Transverse colon (tissue), 4 donors: ENCODE results near the gene SLU7. TPM values are rescaled to one million over a fixed set of nuclear protein-coding genes. Genes with fewer than 3 reads are reported as not detected.

ENCODE experiments used
- DNase-seq: peaks from one replicate; pipeline ENCODE4 v3.0.0-alpha.2; 2019
- H3K27ac ChIP-seq, 4 donors: fragments of 200-600 bp; sonication (generic); 2 replicates each; pipeline ENCODE4 v1.5.1; 2016 to 2018; ENCODE audit warnings: inconsistent platforms in 4 of 4
- H3K27me3 ChIP-seq: fragments of 200-600 bp; sonication (generic); 2 replicates; pipeline ENCODE4 v1.5.1; 2017; ENCODE audit warnings: inconsistent platforms
- H3K36me3 ChIP-seq, 4 donors: fragments of 200-600 bp; sonication (generic); 2 replicates each; pipeline ENCODE4 v1.5.1; 2017 to 2019; ENCODE audit warnings: inconsistent platforms in 4 of 4
- H3K4me1 ChIP-seq, 4 donors: fragments of 200-600 bp; sonication (generic); 2 replicates each; pipeline ENCODE4 v1.5.1; 2017 to 2020; ENCODE audit warnings: inconsistent platforms in 4 of 4
- H3K4me3 ChIP-seq, 4 donors: fragments of 200-600 bp; sonication (generic); 1 replicate in 1 of 4; 2 replicates in 3 of 4; pipeline versions ENCODE4 v1.5.1 to v1.6.1; 2017 to 2019; ENCODE audit warnings: inconsistent platforms in 4 of 4
- H3K9me3 ChIP-seq, 2 donors: fragments of 200-600 bp; sonication (generic); 2 replicates each; pipeline ENCODE4 v1.5.1; 2017 to 2019; ENCODE audit warnings: inconsistent platforms in 2 of 2
- EP300 ChIP-seq: sonication (generic); formaldehyde crosslinking; IDR thresholded peaks from one replicate; pipeline ENCODE4 v1.6.1; 2017; ENCODE audit warnings: antibody characterized with exemption, low read depth
- POLR2A ChIP-seq: fragments of 450-650 bp; IDR thresholded peaks from one replicate; pipeline ENCODE4 v1.6.1; 2016; ENCODE audit warnings: antibody characterized with exemption, mild to moderate bottlenecking, moderate library complexity
- POLR2AphosphoS5 ChIP-seq, 3 donors: sonication (generic); formaldehyde crosslinking; IDR thresholded peaks; one replicate each; pipeline ENCODE4 v1.6.1; 2016; ENCODE audit warnings: antibody characterized with exemption in 3 of 3
- WGBS, 2 donors: methylation state at CpG; one replicate each; pipeline ENCODE4 v1.1.5; 2018; ENCODE audit warnings: low coverage in 1 of 2; 5-methylcytosine and 5-hydroxymethylcytosine counted together
- in situ Hi-C, 4 donors: fragments of 200-750 bp; cut with MboI; loops; one replicate each; pipeline versions ENCODE4 v1.15.0 to v1.15.1; 2017; ENCODE audit warnings: low sequenced_read_pairs in 3 of 4, low pct_ligation_motif_present in 1 of 4, low pct_unique_long_range_greater_than_20kb in 1 of 4
- intact Hi-C: fragments of 100-400 bp; cut with DNase I; formaldehyde crosslinking; loops from one replicate; pipeline ENCODE4 v1.15.1; 2023; ENCODE audit warnings: low total_unique reads
- total RNA-seq, 4 donors: library from RNA; depleted of rRNA; stranded (reverse); fragments of >200 nt; gene quantifications; one replicate each; pipeline ENCODE4 v1.1.0, GENCODE V29; 2016
- TF ChIP-seq, protein P1 (sequence below), 5 experiments: fragments of 200-600 bp in 3 of 5; fragments of 450-650 bp in 2 of 5; sonication (generic) in 3 of 5; IDR thresholded peaks; 1 replicate in 2 of 5; 2 replicates in 3 of 5; pipeline ENCODE4 v1.5.1; 2016 to 2017; ENCODE audit warnings: antibody characterized with exemption in 5 of 5, inconsistent platforms in 3 of 5, mild to moderate bottlenecking in 2 of 5, moderate library complexity in 1 of 5

Gene SLU7
- total RNA-seq, 4 donors from 2014 or later, result 10.5 to 69.2 (median 52.5) TPM

DNA sequence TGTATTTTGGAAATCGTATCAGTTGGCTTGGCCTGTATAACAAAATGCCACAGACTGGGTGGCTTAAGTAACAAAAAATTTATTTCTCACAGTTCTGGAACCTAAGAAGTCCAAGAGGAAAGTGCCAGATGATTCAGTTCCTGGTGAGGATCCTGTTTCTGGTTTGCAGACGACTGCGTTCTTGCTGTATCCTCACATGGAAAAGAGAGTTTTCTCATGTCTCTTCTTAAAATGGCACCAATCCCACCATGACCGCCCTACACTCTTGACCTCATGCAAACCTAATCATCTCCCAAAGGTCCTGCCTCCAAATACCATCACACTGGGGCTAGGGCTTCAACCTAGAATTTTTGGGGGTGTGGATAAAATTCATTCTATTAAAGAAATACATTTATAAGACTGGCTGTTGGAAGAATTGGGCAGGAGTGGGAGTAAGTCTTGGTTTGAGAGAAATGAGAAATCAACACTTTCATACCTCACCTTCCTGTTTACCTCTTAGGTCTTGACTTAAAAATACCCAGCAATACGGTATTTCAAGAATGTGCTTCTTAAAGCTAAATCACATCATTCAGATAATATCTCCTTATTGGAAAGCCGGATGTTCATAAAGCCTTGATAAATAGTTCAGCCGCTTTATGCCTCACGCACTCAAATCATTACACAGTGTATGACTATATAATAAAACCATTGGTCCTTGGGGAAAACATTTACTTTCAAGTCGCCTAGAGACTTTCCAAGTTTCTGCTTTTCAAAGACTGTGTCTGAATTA lies 31.5 kb upstream of the SLU7 start:
- Histone ChIP-seq H3K36me3 (no peaks in the 10 kb centered on the region), H3K4me1 (no peaks in the 10 kb centered on the region), H3K27ac (no peak overlapping the region), H3K9me3 (no peaks in the 10 kb centered on the region), H3K4me3 (no peak overlapping the region), H3K27me3 (no peaks in the 10 kb centered on the region)
- intact Hi-C loops (no loop called here), in situ Hi-C loops (no loop called here)
- TF ChIP-seq, protein P1, sequence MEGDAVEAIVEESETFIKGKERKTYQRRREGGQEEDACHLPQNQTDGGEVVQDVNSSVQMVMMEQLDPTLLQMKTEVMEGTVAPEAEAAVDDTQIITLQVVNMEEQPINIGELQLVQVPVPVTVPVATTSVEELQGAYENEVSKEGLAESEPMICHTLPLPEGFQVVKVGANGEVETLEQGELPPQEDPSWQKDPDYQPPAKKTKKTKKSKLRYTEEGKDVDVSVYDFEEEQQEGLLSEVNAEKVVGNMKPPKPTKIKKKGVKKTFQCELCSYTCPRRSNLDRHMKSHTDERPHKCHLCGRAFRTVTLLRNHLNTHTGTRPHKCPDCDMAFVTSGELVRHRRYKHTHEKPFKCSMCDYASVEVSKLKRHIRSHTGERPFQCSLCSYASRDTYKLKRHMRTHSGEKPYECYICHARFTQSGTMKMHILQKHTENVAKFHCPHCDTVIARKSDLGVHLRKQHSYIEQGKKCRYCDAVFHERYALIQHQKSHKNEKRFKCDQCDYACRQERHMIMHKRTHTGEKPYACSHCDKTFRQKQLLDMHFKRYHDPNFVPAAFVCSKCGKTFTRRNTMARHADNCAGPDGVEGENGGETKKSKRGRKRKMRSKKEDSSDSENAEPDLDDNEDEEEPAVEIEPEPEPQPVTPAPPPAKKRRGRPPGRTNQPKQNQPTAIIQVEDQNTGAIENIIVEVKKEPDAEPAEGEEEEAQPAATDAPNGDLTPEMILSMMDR (IDR thresholded peaks at IDR 0.05), result no peak
- TF ChIP-seq POLR2AphosphoS5 (IDR thresholded peaks at IDR 0.05), result no peak
- no peak for TF ChIP-seq EP300
- TF ChIP-seq POLR2A, result no peak
- DNase-seq, result no peak
- WGBS, 2 donors, result 81 to 84% methylated on average over 8 to 9 of the region's 9 CpGs

DNA sequence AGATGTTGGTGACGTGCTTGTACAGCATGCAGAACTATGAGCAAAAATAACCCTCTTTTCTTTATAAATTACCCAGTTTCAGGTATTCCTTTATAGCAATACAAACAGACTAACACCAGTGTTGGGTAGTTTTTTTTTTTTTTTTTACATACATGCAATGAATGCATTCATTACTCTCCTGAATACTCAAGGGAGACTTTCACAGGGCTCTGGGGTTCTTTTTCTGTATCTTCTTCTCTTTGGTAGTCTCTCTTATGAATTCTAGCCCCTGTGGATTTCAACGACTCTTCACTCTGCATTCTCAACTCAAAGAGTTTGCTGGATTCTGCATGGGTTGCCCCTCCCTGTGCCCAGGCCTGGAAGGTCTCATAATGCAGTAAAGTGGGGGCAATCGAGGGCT lies 30.6 kb upstream of the SLU7 start:
- no peaks in the 10 kb centered on the region for H3K27me3 ChIP-seq
- no peak for TF ChIP-seq POLR2AphosphoS5 (IDR thresholded peaks at IDR 0.05)
- no peak for TF ChIP-seq EP300
- TF ChIP-seq, protein P1 (IDR thresholded peaks at IDR 0.05), result no peak
- no peak for TF ChIP-seq POLR2A
- no peak for DNase-seq
- H3K27ac ChIP-seq, result no peak overlapping the region
- no peaks in the 10 kb centered on the region for H3K36me3 ChIP-seq
- H3K4me3 ChIP-seq, result no peak overlapping the region
- no peaks in the 10 kb centered on the region for H3K9me3 ChIP-seq
- intact Hi-C loops, result no loop called here
- no peaks in the 10 kb centered on the region for H3K4me1 ChIP-seq
- in situ Hi-C loops, result loop anchor here in 1 of 4 donors (25.0 kb wide), 1 partner anchor 163 kb away; no protein-coding TSS in a partner anchor
- 87 to 93% methylated on average over 3 of the region's 3 CpGs for WGBS, 2 donors

DNA sequence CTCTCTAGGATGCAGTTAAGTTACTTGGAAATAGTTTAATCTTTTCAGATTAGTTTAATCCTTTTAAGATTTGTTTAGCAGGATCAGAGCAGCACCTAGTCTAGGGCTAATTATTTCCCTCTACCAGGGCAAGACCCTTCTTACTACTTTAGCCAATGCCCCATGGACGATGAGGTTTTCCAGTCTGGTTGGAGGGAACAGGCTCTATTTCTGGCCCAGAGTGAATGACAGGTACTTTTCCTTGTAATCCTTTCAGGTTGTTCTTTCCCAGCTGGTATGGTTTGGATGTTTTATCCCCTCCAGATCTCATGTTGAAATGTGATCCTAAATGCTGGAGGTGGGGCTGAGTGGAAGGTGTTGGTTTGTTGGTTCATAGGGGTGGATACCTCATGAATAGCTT lies 30.0 kb upstream of the SLU7 start:
- no peak overlapping the region for H3K4me3 ChIP-seq
- no peaks in the 10 kb centered on the region for H3K36me3 ChIP-seq
- intact Hi-C loops (no loop called here), in situ Hi-C loops (loop anchor here in 1 of 4 donors (25.0 kb wide), 1 partner anchor 163 kb away; no protein-coding TSS in a partner anchor)
- H3K27ac ChIP-seq, result no peak overlapping the region
- TF ChIP-seq EP300, result no peak
- TF ChIP-seq POLR2AphosphoS5 (IDR thresholded peaks at IDR 0.05), result no peak
- TF ChIP-seq, protein P1 (IDR thresholded peaks at IDR 0.05), result no peak
- no peak for TF ChIP-seq POLR2A
- no peak for DNase-seq
- no peaks in the 10 kb centered on the region for H3K9me3 ChIP-seq
- 100% methylated on average over 1 of the region's 1 CpG; no CpG with 5 or more reads in 1 of the 2 donors for WGBS, 2 donors
- no peaks in the 10 kb centered on the region for H3K27me3 ChIP-seq
- no peaks in the 10 kb centered on the region for H3K4me1 ChIP-seq

DNA sequence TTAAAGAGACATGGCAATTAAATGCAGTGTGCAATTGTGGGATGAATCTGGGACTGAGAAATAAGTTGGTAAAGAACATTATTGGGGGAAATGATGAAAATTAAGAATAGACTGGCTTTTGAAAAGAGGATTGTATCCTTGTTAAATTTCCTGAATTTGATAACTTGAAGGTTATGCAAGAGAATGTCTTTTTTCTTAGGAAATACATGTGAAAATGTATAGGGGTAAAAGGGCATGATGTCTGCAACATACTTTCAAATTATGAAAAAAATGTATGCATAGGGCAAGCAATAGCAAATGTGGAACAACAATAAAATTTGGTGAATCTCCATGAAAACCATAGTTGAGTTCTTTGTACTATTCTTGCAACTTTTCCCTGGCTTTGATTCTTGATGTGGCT lies 26.9 kb upstream of the SLU7 start:
- H3K36me3 ChIP-seq, result no peaks in the 10 kb centered on the region
- H3K27me3 ChIP-seq, result no peaks in the 10 kb centered on the region
- TF ChIP-seq EP300 (no peak), POLR2AphosphoS5 (IDR thresholded peaks at IDR 0.05) (no peak), POLR2A (no peak)
- TF ChIP-seq, protein P1 (IDR thresholded peaks at IDR 0.05), result no peak
- H3K4me3 ChIP-seq, result no peak overlapping the region
- DNase-seq, result no peak
- H3K9me3 ChIP-seq, result no peaks in the 10 kb centered on the region
- in situ Hi-C loops, result loop anchor here in 1 of 4 donors (25.0 kb wide), 1 partner anchor 167 kb away; no protein-coding TSS in a partner anchor
- no peaks in the 10 kb centered on the region for H3K4me1 ChIP-seq
- no peak overlapping the region for H3K27ac ChIP-seq
- intact Hi-C loops, result no loop called here
